Measurements from ENCODE around the gene RNF157.
A peak's percentile ranks its signal among the peaks of the same experiment; 100 is the strongest.
"Not testable (repeated sequence)": the region's sequence is repeated elsewhere in the genome, so short reads cannot be mapped to it uniquely, and the experiment has no call there.

RNF157 gene

GRCh38 chr17:76189741-76190140 lies 50.6 kb downstream of the RNF157 start:
- DNase-seq (ENCODE audit: low read depth) = no peak

DNA sequence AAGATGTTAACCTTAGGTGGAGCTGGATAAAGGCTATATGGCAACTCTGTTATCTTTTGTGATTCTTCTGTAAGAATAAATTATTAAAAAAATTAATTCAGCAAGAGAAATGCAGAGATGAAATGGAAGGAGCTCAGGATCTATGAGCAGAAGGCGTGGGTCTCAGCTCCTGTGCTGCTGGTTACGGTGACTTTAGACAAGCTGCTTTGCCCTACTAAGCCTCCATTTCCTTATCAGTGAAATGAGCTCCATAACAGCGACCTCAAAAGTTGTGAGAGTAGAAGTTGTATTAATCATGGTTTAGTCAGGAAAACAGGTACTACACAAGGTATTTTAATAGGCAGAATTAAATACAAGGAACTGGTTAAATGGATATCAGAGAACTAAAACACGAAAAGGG lies 51.0 kb downstream of the RNF157 start:
- no peak for DNase-seq (ENCODE audit: low read depth)

DNA sequence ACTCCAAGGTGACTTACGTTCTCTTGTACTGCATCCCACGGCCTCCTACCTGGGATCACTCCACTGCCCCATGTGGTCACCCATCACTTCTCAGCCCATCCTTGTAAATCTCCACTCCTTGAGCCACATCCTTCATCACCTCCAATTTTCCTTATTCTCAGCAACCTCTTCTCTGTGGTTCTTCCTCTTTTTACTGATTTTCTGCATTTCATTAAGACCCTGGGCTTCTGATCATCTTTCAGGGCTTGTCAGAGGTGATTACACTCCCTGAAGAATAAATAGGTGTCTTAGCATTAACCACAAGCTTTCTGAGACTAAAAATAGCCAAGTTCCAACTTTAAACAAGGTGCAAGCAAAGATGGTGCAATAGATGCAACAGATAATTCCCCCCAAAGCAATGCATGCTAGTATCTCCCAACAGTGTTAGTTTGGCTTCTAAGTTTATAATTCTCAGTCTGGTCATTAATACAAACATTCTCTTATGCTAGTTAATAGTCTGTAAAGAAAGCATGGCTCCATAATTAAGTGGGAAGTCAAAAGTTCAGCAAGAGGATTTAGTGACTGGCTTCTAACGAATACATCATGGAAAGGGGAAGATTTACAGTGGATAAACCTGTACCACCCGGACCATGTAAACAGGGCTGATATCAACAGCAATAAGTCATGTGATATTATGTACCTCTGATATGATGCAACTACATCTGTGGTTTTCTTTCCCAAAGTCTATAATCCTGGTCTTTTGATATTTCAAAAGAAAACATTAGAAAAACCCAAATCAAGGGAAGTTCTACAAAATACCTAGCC lies 51.9 kb downstream of the RNF157 start:
- DNase-seq (ENCODE audit: low read depth) = no peak

- not testable (repeated sequence) for DNase-seq (ENCODE audit: low read depth)
Observed at GRCh38 chr17:76186774-76187173, 53.5 kb downstream of the RNF157 start.

DNA sequence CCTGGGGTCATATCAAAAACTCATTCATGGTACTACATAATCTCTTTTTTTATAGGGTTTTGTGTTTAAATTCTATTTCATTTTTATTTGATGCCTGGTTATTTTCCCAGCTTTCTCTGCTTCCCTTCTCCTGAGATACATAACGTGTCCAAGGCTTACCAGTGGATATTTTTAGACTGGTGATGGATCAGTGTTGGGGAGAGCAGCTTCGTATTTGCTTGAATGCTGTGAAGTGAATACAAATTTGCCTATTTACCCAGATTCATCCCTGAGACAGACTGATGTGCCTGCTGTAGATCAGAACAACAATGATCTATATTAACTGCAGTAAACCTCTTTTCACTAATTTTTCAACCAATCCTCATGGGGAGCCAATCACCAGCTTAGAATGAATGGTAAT lies 56.0 kb downstream of the RNF157 start:
- DNase-seq (ENCODE audit: low read depth) = no peak

DNA sequence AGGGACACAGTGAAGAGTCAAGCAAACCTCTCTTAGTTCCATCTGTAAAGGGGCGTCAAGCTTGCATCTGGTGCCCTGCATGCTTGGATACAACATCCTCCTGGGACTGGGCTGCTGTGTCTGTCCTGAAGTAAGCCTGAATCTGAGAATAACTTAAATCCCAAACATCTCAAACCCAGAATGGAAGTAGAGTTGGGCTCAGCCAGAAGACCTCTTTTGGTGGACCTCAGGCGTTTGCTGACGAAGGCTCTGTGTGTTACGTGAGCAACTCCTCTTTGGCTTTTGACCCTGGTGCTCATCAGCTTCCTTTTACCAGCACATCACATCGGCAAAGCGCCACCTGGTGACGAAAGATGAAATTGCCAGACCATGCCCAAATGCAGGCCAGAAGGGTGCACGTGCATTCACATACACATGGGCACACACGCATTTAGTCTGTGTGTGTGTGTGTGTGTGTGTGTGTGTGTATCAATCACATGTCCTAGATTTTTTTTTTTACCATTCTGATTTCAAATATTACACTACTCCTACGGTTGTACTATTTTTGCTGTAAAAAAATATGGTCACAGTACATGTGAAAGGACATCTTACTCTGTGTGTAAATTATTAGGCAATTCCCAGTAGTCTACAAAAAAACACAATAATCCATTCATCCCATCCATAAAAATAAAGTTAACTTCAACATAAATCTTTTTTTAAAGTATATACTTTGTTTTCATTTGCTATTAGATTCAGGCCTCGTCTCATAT lies 58.1 kb downstream of the RNF157 start:
- DNase-seq (ENCODE audit: low read depth) = peak; percentile 92

DNA sequence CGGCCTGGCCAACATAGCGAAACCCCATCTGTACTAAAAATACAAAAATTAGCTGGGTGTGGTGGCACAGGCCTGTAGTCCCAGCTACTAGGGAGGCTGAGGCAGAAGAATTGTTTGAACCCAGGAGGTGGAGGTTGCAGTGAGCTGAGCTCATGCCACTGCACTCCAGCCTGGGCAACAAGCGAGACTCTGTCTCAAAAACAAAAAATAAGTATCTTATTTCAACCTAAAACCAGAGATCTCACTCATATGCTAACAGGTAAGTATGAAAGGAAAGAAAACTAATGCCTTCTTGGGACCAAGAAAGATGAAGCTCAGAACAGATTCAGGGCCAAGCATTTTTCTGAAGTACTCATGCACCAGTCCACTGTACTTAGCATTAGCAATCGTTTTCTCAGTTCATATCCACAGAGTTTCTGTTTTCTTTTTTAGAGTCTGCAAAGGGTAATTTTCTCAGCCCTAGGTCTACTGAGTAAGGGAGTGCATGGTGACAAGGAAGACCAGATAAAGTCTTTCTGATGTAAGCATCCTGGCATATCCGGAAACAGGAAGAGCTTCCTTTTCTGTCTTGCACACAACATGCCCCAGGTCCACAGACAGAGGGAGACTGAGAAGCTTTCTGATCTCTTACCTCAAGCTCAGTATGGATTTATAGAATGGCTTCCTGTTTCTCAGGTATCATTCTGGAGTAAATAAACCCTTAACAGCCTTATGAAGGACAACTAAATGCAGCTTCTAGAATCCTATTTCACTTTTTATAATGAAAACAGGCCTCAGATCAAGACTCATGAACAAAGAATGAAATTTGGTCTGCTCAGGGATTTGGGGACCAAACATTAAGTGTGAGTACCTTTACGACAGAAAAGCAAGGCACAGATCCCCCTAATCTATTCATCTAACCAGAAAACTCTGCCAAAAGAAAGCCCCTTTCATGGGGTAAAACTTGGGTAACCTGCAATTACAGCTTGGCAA lies 60.5 kb downstream of the RNF157 start:
- peak; percentile 55 for DNase-seq (ENCODE audit: low read depth)

DNA sequence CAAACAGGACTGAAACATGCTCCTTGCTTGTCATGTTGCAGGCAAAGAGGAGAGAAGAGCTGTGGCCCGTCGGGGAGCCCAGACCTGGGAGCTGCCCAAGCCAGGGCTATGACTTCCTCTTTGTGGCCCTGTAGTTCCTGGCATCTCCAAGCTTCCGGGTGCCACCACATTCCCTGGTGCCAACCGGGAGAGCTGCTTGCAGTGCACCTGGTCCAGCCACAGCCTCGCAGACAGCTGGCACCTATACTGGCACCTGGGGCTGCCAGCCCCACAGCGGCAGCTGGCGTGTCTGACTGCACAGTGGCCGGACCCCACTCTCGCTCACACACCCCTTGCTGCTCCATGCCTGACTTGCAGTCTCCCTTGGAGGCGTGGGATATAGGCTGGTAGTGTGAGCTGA lies 62.2 kb downstream of the RNF157 start:
- DNase-seq (ENCODE audit: low read depth) = no peak

GRCh38 chr17:76176701-76177574 lies 63.4 kb downstream of the RNF157 start:
- no peak for DNase-seq (ENCODE audit: low read depth)

GRCh38 chr17:76174037-76174436 lies 66.3 kb downstream of the RNF157 start:
- DNase-seq (ENCODE audit: low read depth) = no peak

DNA sequence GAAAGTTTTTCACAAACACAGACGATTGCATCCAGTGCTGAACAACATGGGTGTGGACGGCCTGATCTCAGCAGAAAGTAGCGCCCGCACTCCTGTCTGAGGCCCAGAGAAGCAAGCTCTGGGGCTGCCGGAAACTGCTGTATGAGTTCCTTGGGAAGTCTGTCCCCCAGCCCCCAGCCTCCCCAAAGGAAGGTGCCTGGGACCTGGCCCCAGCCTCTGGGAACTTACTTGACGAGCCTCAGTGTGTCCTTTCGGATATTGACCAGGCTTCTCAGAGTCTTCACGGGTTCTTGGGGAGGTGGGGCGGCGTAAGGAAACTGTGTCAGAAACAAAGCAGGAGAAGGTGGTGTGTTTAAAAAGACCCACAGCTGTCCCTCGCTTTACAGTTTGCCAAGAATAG lies 66.8 kb downstream of the RNF157 start:
- DNase-seq (ENCODE audit: low read depth) = no peak

DNA sequence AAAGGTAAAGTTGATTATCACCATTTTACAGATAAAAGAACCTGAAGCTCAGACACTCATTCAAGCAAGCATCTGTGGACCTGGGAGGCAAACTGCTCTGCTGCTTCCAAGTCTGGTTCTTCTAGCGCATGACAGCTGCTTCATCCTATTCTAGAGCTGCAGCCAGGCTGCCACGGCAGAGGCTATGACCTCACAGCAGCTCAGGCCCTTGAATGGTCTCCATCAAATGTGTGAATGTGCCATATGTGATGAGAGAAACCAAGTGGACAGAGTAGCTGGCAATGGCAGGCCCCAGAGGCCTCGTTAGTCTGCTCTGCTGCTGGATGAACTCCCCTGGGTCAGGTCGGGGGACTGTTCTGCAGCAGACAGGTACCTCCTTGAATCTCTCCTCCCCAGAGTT lies 68.6 kb downstream of the RNF157 start:
- no peak for DNase-seq (ENCODE audit: low read depth)

DNA sequence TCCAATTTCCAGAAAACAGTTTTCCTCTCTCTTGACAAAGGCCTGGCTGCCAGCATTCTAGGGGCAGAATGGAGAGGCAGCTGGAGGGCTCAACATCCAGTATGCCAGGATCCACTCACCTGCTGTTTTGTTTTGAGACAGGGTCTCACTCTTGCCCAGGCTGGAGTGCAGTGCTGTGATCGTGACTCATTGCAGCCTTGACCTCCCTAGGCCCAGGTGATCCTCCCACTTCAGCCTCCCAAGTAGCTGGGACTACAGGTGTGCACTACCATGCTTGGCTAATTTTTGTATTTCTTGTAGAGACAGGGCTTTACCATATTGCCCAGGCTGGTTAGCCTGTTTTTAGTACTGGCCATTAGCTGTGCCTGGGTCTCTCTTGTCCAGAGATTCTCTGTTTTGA lies 70.2 kb downstream of the RNF157 start:
- DNase-seq (ENCODE audit: low read depth) = no peak

DNA sequence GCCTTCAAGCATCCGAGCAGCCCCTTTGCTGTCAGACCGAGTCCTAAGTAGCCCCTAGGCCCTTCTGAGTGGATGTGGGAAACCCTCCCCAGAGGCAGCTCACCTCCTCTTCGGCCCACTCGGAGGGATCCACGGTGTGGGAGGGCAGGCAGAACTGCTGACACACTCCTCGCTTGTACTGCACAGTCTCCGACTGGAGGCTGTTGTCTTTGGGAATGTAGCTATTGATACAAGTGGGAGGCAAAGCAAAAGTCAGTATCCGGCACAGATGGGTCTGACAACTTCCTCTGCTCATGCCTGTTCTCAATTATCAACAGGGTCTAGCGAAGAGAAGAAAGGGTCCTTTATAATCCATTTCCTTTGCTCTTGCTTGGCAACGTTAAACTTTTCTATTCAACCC lies 73.4 kb downstream of the RNF157 start:
- no peak for DNase-seq (ENCODE audit: low read depth)

DNA sequence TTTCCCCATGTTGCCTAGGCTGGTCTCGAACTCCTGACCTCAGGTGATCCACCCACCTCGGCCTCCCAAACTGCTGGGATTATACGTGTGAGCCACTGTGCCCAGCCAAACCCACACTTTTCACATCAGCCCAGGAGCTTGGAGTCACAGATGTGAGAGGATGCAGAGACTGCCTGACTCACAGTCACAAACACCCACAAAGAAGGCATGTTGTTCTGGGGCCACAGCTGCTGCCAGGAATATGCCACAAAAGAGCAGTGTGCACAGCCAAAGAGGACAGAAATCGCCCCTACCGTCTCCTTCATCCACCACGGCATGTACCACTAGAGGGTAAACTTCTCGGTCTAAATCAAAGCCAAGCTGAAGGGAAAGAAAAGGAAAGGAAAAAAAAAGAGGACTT lies 74.1 kb downstream of the RNF157 start:
- DNase-seq (ENCODE audit: low read depth) = peak; percentile 26

DNA sequence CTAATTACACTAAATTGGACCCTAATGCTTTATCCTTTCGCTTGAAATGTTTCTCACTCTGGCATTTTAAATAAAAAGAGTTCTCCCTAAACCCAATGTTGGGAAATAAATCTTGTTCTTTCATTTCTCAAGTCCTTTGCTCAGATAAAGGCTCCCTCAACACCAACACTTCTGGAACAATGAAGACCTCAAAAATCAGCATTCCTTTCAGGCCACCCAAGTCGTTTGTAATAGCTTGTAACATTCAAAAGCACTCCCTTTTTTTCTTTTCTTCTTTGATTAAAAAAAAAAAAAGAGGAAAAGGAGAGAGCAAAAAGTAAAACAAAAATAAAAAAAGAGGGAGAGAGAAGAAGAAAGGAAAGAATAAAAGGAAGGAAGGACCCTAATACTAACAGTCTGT lies 76.0 kb downstream of the RNF157 start:
- DNase-seq (ENCODE audit: low read depth) = no peak

DNA sequence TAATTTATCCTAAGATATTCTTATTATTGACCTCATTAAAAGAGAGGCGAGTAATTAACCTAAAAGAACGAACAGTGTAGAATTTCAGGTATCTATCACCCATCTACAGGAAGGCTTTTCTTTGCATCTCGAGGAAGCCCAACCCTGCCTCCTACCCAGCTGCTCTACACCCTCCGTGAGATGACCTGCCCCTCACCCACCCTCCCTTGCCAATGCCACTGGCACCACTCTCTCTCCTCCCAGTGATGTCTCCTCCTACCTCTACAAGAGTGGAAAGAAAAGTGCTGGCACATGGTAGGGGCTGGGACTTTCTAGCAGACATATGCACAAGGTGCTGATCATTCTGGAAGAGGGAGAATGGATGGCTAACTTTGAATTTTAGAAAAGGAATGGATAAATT lies 76.4 kb downstream of the RNF157 start:
- no peak for DNase-seq (ENCODE audit: low read depth)

- no peak for DNase-seq (ENCODE audit: low read depth)
Observed at GRCh38 chr17:76161619-76162266, 78.5 kb downstream of the RNF157 start.

- no peak for DNase-seq (ENCODE audit: low read depth)
Observed at GRCh38 chr17:76160896-76161528, 79.3 kb downstream of the RNF157 start.

GRCh38 chr17:76159157-76159556 lies 81.1 kb downstream of the RNF157 start:
- no peak for DNase-seq (ENCODE audit: low read depth)

Data from ELR (cell line).